ENCODE results near the gene AKR1D1.
"Not testable (repeated sequence)": the region's sequence is repeated elsewhere in the genome, so short reads cannot be mapped to it uniquely, and the experiment has no call there.

AKR1D1 gene

DNA sequence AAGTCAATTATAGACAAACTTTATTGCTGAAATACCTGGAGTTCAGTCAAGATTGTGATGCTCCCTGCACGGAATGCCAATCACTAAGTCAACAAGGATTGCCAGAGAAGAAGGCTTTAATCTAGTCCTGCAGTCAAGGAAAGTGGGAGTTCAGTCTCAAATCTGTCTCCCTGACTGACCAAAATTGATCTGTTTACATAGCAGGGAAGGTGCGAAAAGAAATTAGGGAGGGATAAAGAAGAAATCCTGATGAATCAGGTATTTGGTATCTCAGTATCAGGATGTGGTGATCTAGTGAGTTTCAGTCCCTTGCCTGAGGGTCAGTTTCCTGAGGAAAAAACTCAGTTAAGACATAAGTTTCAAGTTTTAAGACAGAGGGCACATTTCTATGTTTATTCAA is 2.1 kb upstream of the AKR1D1 start:
- DNase-seq (ENCODE audit: low read depth in 2 of 2), result no peak

DNA sequence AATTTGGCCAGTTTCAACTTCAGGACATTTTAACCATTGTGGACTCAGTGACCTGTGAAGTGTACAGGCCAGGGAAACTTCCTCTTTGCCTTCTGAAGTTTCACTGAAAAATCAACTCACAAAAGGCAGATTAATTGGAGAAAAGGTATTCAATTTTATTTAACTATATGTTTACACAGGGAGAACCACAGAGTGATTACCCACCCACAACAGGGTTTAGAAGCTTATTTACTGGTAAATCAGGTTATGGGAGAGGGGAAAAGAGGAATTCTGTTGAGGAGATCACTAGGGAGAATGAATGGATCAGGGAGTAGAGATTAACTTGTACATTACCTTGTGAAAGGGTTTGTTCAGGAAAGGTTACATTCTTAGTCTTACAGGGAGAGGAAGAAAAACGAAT is 1.7 kb upstream of the AKR1D1 start:
- no peak for DNase-seq (ENCODE audit: low read depth in 2 of 2)

DNA sequence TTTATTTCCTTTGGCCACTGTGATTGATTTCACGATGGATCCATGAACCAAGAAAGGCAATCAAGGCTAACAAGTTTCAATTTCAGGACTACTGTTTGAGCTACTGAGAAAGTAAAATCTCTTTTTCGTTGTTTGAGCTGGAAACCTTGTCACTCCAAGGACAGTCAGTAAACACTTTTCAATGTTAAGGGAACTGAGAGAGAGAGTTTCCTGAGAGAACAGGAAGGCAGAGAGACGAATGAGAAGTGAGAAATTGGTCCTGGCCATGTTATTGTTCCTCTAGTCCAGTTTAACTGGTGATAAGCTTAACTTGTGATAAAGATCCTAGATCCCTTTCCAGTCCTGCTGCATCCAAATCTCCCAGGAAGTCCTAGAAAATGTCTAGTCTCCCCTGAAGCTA is 909 bp upstream of the AKR1D1 start:
- no peak for DNase-seq (ENCODE audit: low read depth in 2 of 2)

DNA sequence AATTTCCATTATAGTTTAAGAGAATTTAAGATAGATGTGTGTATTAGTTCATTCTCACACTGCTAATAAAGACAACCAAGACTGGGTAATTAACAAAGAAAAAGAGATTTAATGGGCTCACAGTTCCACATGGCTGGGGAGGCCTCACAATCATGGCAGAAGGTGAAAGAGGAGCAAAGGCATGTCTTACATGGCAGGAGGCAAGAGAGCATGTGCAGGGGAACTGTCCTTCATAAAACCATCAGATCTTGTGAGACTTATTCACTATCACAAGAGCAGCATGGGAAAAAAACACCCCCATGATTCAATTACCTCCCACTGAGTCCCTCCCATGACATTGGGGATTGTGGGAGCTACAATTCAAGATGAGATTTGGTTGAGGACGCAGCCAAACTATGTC is 473 bp upstream of the AKR1D1 start:
- DNase-seq (ENCODE audit: low read depth in 2 of 2), result not testable (repeated sequence)

DNA sequence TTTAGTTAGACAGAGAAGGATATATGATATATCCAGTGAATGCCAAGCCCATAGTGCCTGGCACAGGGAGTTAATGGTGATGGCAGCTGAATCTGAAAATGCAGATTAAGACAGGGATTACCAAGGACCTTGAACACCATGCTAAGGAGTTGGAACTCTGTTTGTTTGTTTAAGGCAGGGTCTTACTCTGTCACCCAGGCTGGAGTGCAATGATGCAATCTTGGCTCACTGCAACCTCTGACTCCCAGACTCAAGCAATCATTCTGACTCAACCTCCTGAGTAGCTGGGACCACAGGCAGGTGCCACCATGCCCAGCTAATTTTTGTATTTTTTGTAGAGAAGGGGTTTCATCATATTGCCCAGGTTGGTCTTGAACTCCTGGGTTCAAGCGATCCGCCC is 1.6 kb downstream of the AKR1D1 start:
- DNase-seq (ENCODE audit: low read depth in 2 of 2), result no peak

DNA sequence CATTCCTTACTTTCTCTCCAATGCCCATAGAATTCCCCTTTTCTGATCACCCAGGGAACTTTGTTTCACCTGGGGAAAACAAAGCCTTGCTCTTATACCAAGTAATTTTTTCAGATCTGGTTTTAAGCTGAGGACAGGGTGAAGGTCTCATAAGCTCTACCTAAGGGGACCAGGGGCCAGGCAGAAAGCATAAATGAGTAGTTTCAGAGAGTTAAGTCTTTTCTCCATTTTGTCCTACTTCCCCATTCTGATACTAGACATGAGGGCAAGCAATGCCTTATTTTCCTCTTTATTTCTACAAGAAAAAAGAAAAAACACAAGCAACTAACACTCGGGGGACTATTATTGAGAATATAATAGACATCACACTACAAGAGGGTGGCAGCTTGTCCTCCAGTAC is 2.9 kb downstream of the AKR1D1 start:
- no peak for DNase-seq (ENCODE audit: low read depth in 2 of 2)

DNA sequence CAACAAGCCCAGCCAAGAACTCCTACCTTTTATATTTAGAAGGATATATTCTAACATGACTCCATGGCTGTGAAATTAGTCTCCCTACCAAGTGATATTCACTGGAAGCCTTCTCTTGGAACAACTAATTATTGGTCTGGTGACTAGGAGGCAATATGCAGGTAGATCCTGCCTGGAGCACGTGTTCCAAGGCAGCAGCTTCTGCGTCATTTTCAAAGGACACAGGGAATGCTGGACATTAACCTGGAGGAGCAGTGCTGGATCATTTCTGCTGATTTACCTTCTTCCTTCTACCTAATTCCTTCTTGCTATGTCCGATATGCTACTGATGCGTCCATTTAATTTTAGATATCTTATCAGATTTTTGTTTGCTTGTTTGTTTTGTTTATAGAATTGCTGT is 5.6 kb downstream of the AKR1D1 start:
- no peak for DNase-seq (ENCODE audit: low read depth in 2 of 2)

DNA sequence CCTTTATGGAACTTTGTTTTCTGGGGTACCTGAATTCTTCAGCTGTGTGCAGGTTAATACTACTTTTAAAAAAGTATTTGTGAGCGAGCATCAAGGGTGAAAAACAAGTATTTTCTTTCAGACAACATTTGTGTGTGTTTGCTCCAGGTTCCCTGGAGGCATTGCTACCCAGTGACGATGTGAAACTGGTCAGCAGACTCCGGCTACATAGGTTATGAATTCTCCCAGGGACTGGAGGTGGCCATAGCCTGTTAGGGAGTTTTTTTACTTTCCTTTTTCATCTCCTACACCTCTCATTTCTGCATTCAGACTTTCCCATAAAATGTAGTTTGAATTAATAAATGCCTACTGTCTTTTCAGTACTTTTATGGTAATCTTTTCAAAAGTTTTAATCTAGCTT is 7.6 kb downstream of the AKR1D1 start:
- no peak for DNase-seq (ENCODE audit: low read depth in 2 of 2)

DNA sequence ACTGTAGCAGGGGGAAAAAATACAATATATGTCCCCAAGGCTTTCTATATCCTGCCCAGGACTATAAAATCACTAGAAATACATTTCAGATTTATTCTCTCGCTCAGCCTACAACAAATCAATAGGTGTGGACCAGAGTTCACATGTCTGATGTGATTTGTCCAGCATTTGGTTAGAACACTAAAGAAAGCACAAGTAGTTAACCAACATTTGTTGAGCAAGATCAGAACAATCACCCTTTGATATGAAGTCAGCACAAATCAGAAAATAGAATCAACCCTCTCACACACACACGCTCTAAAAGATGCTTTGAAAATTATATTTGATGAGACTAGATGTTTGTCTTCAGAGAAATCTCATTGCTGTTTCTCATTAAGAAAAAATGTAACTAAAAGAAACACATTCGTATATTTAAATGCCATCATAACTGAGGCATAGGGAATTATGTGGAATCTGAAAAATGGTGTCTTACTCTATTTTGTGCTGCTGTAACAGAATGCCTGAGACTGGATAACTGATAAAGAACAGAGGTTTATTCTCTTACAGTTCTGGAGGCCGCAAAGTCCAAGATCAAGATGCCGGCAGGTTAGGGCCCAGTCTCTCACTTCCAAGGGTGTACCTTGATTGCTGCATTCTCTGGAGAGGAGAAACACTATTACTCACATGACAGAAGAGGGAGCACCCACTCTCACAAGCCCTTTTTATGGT is 10.5 kb downstream of the AKR1D1 start:
- no peak for DNase-seq (ENCODE audit: low read depth in 2 of 2)

DNA sequence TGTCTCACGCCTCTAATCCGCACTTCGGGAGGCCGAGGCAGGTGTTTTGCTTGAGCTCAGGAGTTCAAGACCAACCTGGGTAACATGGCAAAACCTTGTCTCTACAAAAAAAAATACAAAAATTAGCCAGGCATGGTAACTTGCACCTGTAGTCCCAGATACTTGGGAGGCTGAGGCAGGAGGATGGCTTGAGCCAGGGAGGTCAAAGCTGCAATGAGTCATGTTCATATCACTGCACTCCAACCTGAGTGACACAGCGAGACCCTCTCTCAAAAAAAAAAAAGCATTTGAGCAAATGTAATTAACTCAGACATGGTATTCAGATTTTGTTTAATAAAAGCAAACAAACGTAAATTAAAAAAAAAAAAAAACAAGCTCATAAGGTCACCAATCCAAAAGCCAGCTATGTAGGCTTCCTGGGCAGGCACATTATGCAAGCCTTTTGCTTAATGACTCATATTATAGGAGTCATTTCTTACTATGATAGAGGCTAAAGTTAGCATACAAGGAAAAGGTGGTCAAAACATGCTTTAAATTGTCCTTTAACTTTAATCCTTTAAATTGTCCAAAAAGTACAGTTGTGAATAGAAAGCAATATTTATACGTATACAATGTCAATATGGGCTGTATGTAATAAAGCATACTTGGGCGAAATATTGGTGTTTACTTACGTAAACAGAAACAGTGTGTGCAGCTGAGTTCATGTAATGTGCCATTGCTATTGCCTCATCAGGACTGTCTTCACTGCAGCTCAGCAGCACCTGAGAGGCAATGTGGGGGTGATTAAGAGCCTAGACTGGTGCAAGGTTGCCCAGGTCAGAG is 13.0 kb downstream of the AKR1D1 start:
- DNase-seq (ENCODE audit: low read depth in 2 of 2), result no peak

DNA sequence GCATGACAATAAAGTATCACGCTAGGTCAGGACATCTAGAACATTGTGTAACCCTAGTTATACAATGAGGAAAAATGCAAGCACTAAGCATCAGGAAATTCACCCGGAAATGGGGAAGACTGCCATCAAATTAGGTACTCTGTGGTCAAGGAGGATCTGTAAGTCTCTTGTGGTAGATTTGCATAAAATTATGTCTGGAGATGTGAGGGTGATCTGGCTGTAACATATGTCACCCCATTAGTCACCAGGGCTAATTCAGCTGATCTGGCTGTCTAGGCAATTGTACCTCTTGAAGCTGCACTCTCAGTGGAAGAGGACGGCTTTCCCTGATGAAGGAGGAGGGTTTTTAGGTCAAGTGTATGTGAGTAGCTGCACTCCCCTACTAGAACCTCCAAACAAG is 14.8 kb downstream of the AKR1D1 start:
- DNase-seq (ENCODE audit: low read depth in 2 of 2), result no peak

DNA sequence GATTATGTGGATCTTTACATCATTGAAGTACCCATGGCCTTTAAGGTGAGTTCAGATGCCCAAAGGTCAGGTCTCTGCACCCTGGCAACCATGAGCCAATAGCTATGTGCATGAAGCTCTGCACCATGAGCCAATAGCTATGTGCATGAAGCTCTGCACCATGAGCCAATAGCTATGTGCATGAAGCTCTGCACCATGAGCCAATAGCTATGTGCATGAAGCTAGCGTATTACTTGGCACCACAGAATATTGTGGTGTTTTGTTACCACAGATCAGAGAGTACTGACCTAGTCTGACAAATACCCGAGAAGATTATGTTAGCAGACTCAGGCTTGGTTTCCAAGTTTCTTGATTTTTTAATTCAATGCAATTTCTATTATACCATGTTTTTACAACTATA is 15.6 kb downstream of the AKR1D1 start:
- DNase-seq (ENCODE audit: low read depth in 2 of 2), result not testable (repeated sequence)

DNA sequence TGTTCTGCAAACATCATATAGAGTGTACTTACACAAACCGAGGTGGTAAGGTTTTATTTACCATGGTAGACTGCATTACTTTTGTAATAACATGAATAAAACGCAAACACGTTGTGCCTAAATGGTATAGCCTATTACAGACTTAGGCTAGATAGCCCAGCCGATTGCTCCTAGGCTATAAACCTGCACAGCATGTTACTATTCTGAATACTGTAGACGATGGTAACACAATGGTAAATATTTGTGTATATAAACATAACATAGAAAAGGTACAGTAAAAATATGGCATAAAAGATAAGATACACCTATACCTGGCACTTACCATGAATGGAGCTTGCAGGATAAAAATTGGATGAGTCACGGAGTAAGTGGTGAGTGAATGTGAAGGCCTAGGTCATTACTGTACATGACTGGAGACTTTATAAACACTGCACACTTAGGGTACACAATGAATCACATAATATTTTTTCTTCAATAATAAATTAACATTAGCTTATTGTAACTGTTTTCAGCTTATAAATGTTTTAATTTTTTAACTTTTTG is 16.3 kb downstream of the AKR1D1 start:
- DNase-seq (ENCODE audit: low read depth in 2 of 2), result no peak

DNA sequence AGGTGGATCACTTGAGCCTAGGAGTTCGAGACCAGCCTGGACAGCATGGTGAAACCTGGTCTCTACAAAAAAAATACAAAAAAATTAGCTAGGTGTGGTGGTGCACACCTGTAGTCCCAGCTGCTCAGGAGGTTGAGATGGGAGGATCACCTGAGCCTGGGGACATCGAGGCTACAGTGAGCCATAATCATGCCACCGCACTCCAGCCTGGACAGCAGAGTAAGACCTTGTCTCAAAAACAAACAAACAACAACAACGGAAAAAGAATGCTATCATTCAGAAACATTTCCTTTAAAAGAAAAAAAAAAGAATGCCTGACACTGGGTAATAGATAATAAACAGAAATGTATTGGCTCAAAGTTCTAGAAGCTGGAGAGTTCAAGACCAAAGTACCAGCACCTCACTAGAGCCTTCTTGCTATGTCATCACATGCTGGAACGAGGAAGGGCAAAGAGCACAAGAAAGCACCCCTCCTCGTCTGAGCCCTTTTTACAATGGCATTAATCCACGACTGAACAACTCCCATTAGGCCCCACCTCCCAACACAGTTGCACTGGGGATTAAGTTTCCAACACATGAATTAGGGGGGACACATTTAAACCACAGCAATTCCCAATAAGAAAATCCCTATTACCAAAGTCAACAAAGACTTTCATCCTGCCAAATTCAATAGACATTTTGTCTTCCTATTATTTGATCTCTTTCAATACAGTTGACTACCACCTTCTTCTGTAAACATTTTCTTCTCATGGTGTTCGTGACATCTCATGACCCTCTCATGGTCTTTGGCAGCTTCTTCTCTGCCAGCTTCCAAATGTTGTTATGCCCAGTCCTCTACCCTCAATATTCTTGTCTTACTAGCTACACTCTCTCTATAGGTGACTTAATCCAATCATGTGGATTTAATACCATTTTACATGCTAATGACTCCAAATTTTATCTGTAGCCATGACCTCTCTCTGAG is 20.0 kb downstream of the AKR1D1 start:
- no peak for DNase-seq (ENCODE audit: low read depth in 2 of 2)

DNA sequence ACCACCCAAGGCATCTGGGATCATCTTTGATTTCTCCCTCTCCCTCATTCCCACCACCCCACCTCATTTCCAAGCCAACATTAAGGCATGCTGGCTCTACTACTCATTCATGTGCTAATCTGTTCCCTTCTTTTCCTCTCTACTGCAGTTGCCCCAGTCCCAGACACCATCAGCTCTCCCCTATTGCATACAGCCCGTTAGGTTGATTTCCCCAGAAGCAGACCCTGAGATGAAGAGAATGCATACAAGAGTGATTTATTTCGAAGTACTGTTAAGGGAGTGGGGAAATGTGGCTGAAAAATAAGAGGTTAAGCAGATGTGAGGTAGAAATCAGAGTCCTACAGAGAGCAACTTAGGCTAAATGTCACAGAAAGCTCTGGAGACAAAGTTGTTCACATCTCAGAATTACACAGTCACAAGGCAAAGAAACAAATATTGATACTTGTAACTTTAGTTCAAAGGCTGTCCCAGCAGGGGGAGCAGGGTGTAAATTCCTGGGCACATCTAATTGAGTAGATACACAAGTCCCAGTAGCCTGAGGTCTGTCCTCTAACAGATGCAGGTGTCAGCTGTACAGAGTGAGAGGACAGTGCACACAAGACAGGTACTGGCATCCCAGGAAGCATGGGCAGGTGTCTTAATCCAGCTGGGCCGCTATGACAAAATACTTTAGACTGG is 20.9 kb downstream of the AKR1D1 start:
- no peak for DNase-seq (ENCODE audit: low read depth in 2 of 2)

DNA sequence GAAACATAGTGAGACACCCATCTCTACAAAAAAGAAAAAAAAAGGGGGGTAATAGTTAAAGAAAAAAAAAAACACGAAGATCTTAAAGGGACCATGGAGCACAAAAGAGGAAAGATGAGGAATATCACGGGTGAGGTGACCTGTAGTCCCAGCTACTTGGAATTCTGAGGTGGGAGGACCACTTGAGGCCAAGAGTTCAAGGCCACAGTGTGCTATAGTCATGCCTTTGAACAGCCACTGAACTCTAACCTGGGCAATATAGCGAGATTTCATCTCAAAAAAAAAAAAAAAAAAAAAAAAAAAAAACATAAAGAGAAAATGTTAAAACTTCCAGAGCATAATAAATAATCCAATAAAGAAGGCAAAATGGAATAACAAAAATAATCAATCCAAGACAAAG is 23.6 kb downstream of the AKR1D1 start:
- no peak for DNase-seq (ENCODE audit: low read depth in 2 of 2)

DNA sequence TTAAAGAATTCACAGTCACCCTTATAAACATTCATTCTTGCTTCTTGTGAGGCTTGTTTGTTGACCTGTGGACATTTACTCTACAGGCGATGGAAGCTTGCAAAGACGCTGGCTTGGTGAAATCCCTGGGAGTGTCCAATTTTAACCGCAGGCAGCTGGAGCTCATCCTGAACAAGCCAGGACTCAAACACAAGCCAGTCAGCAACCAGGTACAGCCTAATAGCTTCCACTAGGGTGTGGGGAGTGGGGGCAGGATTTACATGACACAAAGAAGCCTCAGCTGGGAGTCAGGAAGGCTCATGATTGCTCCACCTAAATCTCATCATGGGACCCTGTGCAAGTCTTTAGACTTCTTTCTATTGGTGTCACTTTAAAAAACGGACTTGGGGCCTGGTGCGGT is 29.0 kb downstream of the AKR1D1 start:
- no peak for DNase-seq (ENCODE audit: low read depth in 2 of 2)

DNA sequence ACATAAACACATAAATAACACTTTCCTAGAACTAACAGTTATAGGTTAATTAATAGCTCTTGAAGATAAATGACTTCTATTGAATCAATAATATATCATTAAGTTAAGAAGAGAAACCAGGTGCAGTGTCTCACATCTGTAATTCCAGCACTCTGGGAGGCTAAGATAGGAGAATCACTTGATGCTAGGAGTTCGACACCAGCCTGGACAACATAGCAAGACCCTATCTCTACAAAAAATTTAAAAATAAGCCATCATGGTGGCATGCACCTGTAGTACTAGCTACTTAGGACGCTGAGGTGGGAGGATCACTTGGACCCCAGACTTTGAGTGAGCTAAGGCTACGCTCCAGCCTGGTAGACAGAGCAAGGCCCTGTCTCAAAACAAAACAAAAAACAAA is 38.8 kb downstream of the AKR1D1 start:
- no peak for DNase-seq (ENCODE audit: low read depth in 2 of 2)

DNA sequence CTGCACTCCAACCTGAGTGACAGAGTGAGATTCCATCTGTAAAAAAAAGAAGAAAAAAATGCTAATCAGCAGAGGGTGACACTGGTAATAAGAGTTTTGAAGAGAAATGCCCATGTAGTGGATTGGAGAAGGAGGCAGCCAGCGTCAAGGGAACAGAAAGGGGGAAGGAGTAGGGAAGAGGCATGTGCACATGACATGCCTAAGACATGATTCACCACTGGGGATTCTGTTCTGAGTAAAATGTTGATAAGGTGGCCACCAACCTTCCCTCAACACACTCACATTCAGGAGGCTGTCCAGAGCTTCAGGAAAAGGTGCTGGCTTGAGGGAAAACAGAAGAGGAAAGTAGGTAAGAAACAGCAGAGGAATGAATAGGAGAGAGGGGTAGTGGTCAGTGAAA is 39.9 kb downstream of the AKR1D1 start:
- no peak for DNase-seq (ENCODE audit: low read depth in 2 of 2)

DNA sequence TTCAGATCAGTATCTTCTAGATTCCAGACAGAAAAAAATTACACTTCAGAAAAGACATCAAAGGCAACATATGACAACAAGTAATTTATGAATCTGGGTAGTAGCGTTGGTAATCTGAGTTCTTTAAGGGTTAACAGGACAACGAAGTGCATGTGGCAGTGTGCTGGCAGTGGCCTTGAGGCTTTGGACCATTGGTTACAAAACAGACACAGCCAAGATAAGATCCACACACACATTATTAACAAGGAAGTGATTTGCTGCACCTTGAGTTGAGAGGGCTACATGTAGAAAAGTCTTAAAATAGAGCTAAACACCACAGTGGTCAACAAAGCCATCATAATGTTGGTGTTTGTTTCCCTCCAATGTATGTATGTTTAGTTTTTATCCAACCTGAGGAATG is 40.6 kb downstream of the AKR1D1 start:
- no peak for DNase-seq (ENCODE audit: low read depth in 2 of 2)

DNA sequence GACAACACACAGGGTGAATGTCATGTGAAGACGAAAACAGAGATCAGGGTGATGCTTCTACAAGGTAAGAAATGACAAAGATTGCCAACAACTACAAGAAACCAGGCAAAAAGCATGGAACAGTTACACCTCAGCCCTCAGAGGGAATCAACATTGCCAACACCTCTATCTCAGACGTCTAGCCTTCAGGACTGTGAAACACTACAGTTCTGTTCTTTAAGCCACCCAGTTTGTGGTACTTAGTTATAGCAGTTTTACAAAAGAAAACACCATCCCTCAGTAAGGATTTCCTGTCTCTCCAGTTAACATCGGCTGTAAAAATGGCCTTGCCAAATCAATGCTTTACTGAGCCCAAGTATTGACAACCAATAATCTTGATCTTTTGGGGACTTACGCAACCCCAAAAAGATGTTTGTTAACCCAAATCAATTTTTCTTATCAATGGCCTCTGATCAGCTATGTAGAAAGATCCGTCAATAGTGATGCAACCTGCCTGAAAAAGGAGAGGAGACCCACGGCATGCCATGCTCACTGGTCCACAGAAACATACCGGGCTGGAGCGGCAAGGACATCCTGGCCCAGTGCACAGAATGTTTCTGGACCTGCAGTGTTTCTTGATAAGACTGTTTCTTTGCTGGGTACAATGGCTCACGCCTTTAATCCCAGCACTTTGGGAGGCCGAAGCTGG is 44.0 kb downstream of the AKR1D1 start:
- DNase-seq (ENCODE audit: low read depth in 2 of 2), result no peak

Data from activated CD8-positive, alpha-beta memory T cell treated with anti-CD3 and anti-CD28 coated beads for 4 hours (primary cell).